Bronchial epithelial cell (primary cell): ENCODE data around the gene TMEM147. TPM values are rescaled to one million over a fixed set of nuclear protein-coding genes. Genes with fewer than 3 reads are reported as not detected.

ENCODE experiments used
- DNase-seq: peaks from one replicate; pipeline ENCODE4 v3.0.0-alpha.2; 2010; ENCODE audit warnings: low read depth
- FAIRE-seq: peaks from 2 replicates; lab custom pipeline; 2011; peaks lifted over from hg19 to GRCh38; lab: Jason Lieb, UNC
- H3K27me3 ChIP-seq: 2 replicates; pipeline ENCODE4 v1.5.1; 2011; ENCODE audit warnings: low read length; ENCODE audit not compliant: control insufficient read depth, insufficient read depth
- H3K36me3 ChIP-seq: 2 replicates; pipeline ENCODE4 v1.5.1; 2011; ENCODE audit warnings: low read length; ENCODE audit not compliant: control insufficient read depth, insufficient read depth
- H3K4me3 ChIP-seq: 2 replicates; pipeline ENCODE4 v1.5.1; 2011; ENCODE audit warnings: mild to moderate bottlenecking, low read depth, low read length, control low read depth
- total RNA-seq: library from RNA; depleted of rRNA; stranded (reverse); fragments of >200 nt; gene quantifications from 2 replicates; pipeline ENCODE4 v1.2.1, GENCODE V29; 2014
- TF ChIP-seq, protein P1 (sequence below): IDR thresholded peaks from 2 replicates; pipeline ENCODE4 v1.5.1; 2011; ENCODE audit warnings: mild to moderate bottlenecking, moderate library complexity, low read length, control low read depth, inconsistent platforms; ENCODE audit not compliant: insufficient read depth, severe bottlenecking

The TMEM147 gene
- total RNA-seq, 1 donor from 2014 or later, result 136 TPM

DNA sequence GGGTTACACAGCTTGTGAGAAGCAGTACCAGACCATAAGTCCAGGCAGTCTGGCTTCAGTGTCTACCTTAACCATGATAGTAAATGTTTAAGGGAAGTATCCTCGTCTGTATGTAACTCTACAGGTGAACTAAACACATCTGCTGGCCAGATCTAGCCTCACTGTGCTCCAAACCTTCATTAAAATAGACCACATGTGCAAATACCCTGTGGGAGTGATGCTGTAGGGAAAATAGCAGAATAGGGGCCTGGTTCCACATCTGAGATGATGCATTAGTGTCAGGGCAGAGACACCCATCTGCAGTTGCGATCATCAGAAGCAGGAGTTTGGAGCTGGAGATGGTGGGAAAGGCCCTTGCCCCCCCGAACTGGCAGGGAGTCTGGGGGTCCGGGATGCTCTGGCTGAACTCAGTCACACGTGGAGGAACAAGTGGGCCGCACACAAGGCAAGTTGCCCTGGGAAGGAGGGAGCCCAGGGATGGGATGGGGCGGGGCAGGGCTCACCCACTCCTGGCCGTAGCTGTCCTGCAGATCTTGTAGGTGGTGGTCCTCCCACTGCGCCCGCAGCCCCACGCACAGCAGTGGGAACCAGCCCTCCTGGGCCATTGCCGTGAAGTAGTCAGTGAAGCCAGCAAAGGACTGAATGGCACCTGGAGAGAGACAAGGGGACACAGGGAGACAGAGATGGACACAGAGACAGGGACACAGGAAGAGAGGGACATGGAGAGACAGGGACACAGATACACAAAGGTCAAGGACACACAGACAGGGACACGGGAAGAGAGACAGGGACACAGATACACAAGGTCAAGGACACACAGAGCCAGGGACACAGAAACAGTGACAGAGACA is 7.3 kb downstream of the TMEM147 start:
- no peak overlapping the region for H3K4me3 ChIP-seq
- peaks cover 2% of the 10 kb centered on the region for H3K36me3 ChIP-seq
- H3K27me3 ChIP-seq, result no peaks in the 10 kb centered on the region
- DNase-seq, result no peak
- TF ChIP-seq, protein P1, sequence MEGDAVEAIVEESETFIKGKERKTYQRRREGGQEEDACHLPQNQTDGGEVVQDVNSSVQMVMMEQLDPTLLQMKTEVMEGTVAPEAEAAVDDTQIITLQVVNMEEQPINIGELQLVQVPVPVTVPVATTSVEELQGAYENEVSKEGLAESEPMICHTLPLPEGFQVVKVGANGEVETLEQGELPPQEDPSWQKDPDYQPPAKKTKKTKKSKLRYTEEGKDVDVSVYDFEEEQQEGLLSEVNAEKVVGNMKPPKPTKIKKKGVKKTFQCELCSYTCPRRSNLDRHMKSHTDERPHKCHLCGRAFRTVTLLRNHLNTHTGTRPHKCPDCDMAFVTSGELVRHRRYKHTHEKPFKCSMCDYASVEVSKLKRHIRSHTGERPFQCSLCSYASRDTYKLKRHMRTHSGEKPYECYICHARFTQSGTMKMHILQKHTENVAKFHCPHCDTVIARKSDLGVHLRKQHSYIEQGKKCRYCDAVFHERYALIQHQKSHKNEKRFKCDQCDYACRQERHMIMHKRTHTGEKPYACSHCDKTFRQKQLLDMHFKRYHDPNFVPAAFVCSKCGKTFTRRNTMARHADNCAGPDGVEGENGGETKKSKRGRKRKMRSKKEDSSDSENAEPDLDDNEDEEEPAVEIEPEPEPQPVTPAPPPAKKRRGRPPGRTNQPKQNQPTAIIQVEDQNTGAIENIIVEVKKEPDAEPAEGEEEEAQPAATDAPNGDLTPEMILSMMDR, result no peak
- FAIRE-seq, result no peak

DNA sequence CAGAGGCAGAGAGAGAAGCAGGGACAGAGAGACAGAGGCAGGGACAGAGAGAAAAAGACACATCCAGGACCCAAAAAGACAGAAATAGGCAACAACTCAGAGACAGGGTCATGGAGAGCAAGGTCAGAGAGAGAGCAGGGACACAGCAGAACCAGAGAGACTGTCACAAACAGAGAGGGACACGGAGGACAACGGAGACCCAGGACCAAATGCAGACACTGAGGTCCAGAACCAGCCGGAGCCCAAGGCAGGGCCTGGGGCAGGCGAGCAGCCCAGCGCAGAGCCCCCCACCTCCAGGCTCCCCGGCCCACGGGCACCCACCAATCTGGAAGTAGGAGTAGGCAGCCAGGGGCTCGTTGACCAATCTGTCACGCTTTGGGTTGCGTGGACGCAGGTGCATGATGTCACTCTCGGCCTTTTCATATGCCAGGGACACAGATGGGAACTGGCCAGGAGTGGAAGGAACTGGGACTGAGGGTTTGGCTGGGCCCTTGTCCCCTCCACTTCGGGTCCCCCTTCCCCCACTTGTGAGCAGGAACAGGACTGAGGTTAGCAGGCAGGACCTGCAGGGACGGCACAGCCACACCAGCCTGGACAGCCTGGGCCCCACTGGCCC is 8.1 kb downstream of the TMEM147 start:
- FAIRE-seq (no peak), DNase-seq (no peak)
- no peaks in the 10 kb centered on the region for H3K27me3 ChIP-seq
- TF ChIP-seq, protein P1, result no peak
- H3K36me3 ChIP-seq, result peaks cover 2% of the 10 kb centered on the region
- H3K4me3 ChIP-seq, result no peak overlapping the region

DNA sequence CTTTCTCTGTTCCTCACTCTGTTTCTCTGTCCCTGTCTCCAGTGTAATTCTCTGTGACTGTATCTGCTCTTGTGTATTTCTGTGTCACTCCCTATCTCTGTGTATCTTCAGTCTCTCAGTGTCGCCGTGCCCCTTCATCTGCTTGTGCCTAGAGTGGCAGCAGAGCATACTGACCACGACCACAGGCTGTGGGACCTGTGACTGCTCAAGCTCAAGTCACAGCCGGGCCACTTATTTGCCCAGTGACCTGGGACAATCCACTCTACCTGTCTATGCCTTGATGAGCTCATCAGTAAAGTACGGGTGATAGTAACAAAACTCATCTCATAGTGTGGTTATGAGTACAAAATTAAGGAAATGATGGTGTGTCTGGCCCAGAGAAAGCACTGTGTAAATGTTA is 8.7 kb downstream of the TMEM147 start:
- TF ChIP-seq, protein P1, result no peak
- DNase-seq, result no peak

DNA sequence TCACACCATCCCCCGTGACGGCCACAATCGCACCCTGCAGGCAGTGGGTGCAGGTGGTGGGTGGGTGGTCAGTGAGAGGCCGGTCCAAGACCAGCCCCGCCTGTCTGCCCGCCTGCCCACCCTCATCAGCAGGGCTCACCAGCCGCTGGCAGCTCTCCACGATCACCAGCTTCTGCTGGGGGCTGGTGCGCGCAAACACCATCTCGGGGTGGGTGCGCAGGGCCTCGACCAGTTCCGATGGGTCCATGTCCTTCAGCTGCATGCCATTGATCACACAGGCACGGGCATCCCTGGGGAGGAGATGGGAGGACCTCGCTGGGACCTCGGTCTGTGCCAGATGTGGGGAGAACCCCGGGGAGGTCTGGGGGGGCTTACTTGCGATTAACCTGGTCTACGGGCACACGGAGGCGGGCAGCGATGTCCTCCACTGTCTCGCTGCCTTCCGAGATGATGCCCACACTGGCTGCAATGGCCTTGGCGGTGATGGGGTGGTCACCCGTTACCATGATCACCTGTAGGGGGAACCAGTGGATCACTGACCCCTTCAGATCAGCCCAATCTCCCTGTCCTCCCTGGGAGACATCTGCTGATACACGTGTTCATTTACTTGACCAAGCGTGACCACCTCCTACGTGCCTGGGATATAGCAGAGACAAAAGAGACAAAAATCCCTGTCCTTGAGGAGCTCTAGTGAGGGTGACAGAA is 10.0 kb downstream of the TMEM147 start:
- no peak for DNase-seq
- no peak overlapping the region for H3K4me3 ChIP-seq
- no peaks in the 10 kb centered on the region for H3K36me3 ChIP-seq
- TF ChIP-seq, protein P1, result no peak
- no peaks in the 10 kb centered on the region for H3K27me3 ChIP-seq
- FAIRE-seq, result no peak

More for the DNA sequence above, 8.7 kb downstream of the TMEM147 start:
- Histone ChIP-seq H3K27me3 (no peaks in the 10 kb centered on the region), H3K4me3 (no peak overlapping the region), H3K36me3 (peaks cover 2% of the 10 kb centered on the region)
- FAIRE-seq, result no peak

DNA sequence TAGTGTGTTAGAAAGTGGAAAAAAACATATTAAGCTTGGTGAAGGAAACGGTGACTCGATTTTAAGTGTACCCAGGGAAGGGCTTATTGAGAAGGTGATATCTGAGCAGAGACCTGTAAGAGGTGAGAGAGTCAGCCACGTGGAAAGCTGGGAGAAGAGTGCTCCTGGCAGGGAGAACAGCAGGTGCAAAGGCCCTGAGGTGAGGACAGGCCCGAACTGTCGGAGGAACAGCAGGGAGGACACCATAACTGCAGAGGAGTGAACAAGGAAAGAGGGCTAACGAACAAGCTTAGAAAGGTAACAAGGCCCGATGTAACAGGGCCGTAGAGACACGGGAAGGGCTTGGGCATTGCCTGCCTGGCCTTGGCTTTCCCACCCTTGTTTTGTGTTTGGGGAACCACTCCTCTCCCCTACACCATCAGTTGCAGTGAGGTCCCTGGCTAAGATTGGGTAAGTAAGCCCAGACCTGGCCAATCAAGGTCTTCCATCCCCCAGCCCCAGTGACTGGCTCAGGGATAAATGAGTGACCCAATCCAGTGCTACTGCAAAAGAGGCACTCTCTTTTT is 10.7 kb downstream of the TMEM147 start:
- no peak for FAIRE-seq
- TF ChIP-seq, protein P1, result no peak
- Histone ChIP-seq H3K4me3 (no peak overlapping the region), H3K27me3 (no peaks in the 10 kb centered on the region), H3K36me3 (no peaks in the 10 kb centered on the region)
- no peak for DNase-seq
